GM12875 (cell line): ENCODE measurements around the gene C6.

Source experiments
- H3K4me3 ChIP-seq: one replicate; pipeline ENCODE4 v1.5.1; 2011; ENCODE audit warnings: low read depth, low read length, control low read depth
- TF ChIP-seq, protein P1 (sequence below): IDR thresholded peaks from 2 replicates; pipeline ENCODE4 v1.5.1; 2011; ENCODE audit warnings: low read depth, mild to moderate bottlenecking, control low read depth, inconsistent platforms, low read length, moderate library complexity, borderline replicate concordance; ENCODE audit not compliant: insufficient read depth

Gene C6

DNA sequence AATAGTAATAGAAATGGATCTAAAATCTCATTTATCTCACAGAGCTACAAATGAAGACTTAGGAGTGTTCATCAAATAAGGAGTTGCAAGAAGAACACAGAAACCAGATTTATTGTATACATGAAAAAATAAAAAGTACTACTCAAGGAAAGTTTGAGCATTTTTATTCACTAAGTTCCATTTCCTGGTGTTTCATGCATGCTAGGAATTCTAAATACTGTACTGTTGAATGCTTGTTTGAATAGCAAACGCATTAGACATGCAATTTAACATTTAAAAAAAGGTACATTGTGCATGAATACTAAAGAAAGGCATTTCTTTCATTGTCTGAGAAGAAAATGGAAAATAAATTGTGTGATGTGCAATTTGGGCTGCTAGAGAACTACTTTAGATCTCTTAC lies 52.1 kb downstream of the C6 start:
- TF ChIP-seq, protein P1, sequence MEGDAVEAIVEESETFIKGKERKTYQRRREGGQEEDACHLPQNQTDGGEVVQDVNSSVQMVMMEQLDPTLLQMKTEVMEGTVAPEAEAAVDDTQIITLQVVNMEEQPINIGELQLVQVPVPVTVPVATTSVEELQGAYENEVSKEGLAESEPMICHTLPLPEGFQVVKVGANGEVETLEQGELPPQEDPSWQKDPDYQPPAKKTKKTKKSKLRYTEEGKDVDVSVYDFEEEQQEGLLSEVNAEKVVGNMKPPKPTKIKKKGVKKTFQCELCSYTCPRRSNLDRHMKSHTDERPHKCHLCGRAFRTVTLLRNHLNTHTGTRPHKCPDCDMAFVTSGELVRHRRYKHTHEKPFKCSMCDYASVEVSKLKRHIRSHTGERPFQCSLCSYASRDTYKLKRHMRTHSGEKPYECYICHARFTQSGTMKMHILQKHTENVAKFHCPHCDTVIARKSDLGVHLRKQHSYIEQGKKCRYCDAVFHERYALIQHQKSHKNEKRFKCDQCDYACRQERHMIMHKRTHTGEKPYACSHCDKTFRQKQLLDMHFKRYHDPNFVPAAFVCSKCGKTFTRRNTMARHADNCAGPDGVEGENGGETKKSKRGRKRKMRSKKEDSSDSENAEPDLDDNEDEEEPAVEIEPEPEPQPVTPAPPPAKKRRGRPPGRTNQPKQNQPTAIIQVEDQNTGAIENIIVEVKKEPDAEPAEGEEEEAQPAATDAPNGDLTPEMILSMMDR, result no peak
- no peak overlapping the region for H3K4me3 ChIP-seq

DNA sequence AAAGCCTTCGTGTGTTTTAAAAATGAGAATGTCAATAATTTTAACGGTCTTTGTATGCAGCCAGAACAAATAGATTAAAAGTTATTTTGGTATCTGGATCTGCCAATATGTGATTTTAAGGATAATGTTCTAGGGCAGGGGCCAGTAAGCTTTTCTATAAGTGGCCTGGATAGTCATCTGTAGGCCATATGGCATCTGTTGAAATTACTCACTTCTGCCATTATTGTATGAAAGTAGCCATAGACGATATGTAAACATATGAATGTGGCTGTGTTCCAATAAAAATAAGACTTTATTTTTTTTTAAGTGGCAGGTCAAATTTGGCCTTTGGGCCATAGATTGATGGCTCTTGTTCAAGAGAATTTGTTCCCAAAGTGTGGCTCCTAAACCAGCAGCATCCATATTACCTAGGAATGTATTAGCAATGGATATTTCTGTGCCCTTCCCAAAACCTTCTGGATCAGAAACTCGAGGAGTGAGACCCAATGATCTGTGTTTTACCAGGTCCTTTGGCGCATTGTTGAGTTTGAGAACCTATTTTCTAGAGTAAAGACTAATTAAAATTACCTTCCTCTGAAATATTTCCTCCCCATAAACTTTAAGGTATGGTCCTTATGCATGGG lies 55.9 kb downstream of the C6 start:
- TF ChIP-seq, protein P1, result no peak
- H3K4me3 ChIP-seq, result no peak overlapping the region

- TF ChIP-seq, protein P1, result no peak
- H3K4me3 ChIP-seq, result no peak overlapping the region
Observed at GRCh38 chr5:41156739-41157138, 56.6 kb downstream of the C6 start.

GRCh38 chr5:41154491-41154890 lies 58.8 kb downstream of the C6 start:
- TF ChIP-seq, protein P1, result no peak
- H3K4me3 ChIP-seq, result no peak overlapping the region

- no peak overlapping the region for H3K4me3 ChIP-seq
- TF ChIP-seq, protein P1, result no peak
Observed at GRCh38 chr5:41151564-41151963, 61.8 kb downstream of the C6 start.

DNA sequence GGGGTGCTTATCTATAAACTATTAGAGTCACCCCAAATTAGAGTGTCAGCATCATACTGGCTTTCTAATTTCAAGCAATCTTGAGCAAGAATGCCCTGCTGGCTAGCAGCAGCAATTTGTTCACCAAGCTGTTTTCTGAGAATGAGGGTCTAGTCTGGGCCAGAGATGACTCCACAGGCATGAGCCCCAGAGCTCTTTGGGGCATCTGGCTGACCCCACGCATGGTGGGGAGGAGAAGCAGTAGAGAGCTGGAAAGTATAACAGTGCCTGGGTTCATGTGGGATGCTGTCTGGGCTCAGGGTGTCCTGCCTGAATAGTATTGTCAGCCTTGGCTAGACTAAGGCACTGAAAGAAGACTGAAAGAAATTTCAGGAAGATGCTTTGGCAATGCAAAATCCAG lies 64.9 kb downstream of the C6 start:
- TF ChIP-seq, protein P1, result no peak
- no peak overlapping the region for H3K4me3 ChIP-seq

DNA sequence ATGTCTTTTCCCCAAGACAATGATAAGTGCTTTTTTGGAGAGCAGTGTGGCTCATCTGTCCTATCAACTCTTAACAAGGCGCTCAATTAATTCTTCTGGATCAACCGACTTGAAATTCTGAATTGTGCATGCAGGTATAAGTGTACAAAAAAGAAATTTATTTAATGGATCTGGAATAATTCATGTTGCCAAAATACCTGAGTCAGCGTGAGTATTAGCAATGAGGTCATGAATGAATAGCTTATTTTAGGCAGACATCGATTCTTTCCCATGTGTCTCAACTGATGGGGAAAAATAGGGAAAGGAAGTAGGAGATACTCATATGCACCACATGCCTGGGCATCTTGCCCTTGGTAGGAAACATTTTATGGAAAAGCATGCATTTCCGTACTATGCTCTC lies 68.0 kb downstream of the C6 start:
- no peak overlapping the region for H3K4me3 ChIP-seq
- TF ChIP-seq, protein P1, result no peak
